GM21381 (cell line): Measurements from ENCODE around the gene VPS9D1.
A peak's percentile ranks its signal among the peaks of the same experiment; 100 is the strongest.

Source experiments
- ATAC-seq: cut with Tn5 transposase; IDR thresholded peaks from one replicate; pipeline ENCODE4 v1.9.1; 2021; ENCODE audit warnings: mild to moderate bottlenecking, moderate library complexity; ENCODE audit not compliant: unreplicated experiment

The VPS9D1 gene

GRCh38 chr16:89732918-89733242 is 12.2 kb upstream of the VPS9D1 start:
- no peak for ATAC-seq

- ATAC-seq, result no peak
These were observed 11.6 kb upstream of the VPS9D1 start for GRCh38 chr16:89732142-89732917.

GRCh38 chr16:89730610-89731234 is 10.0 kb upstream of the VPS9D1 start:
- no peak for ATAC-seq

- no peak for ATAC-seq
These were observed 9.3 kb upstream of the VPS9D1 start for GRCh38 chr16:89729863-89730593.

- ATAC-seq, result no peak
These were observed 8.6 kb upstream of the VPS9D1 start for GRCh38 chr16:89729293-89729692.

- no peak for ATAC-seq
These were observed 6.9 kb upstream of the VPS9D1 start for GRCh38 chr16:89727406-89728120.

- ATAC-seq, result no peak
These were observed 2.9 kb upstream of the VPS9D1 start for GRCh38 chr16:89723279-89724250.

- ATAC-seq, result no peak
These were observed 1.9 kb upstream of the VPS9D1 start for GRCh38 chr16:89722392-89723278.

- ATAC-seq, result peak; percentile 41
These were observed 1.1 kb upstream of the VPS9D1 start for GRCh38 chr16:89721546-89722391.

- ATAC-seq, result peak; percentile 18
These were observed 216 bp downstream of the VPS9D1 start for GRCh38 chr16:89720551-89720812.

- no peak for ATAC-seq
These were observed 2.8 kb downstream of the VPS9D1 start for GRCh38 chr16:89717688-89718505.

- ATAC-seq, result no peak
These were observed 3.6 kb downstream of the VPS9D1 start for GRCh38 chr16:89716916-89717687.

- no peak for ATAC-seq
These were observed 4.2 kb downstream of the VPS9D1 start for GRCh38 chr16:89716493-89716892.

GRCh38 chr16:89712274-89712781 is 8.4 kb downstream of the VPS9D1 start:
- ATAC-seq, result no peak

GRCh38 chr16:89711601-89712273 is 9.0 kb downstream of the VPS9D1 start:
- no peak for ATAC-seq
